Measurements from ENCODE around the gene ASL.
"Not testable (repeated sequence)": the region's sequence is repeated elsewhere in the genome, so short reads cannot be mapped to it uniquely, and the experiment has no call there.

ASL gene

DNA sequence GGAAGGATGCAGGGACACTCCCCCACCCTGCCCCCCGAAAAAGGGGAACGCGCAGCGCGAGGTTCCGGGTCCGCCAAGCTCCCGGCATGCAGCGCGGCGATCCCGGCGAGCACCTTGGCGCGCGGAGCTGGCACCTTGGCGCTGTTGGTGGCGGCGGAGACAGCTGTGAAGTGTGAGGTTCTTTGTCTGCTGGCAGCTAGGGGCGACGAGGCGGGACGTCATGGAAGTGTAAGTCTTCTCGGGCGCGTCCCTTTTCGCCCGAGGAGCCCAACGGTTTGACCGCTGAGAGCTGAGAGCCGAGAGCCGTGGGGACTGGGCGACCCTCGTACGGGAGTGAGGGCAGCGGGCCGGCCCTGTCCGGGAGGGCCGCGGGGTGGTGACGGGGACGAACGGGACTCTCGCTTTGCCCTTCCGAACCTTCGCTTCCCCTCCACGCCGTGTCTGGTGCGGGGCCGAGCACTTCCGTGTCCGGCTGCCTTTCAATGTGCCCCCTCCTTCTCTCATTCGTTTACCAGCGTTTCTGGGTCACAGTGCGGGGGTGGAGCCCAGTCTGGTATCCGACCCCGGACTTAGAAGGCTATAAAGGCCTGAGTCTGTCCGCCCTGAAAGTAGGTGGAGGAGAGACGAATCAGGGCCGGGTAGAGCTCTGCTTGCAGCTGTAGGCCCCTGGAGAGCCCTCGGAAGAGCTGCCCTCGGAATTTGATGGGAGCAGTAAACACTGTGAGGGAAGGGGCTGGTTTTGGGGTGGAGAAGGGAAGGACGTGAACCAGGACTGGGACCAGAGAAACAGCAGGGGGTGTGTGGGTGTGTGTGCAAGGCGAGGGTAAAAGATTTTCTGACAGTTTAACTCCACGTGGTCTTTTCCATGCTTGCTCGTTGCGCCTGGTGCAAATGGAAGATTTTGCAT, 39.4 kb downstream of the ASL start, which contains the start of gene CRCP:
CRCP (plus strand) TSS at position 105 of the 907 bp plus-strand sequence; CDS start at position 221, 116 bp downstream.
- H3K27me3 Mint-ChIP-seq (ENCODE audit: low read depth, poor library complexity) = peaks cover 3% of the 10 kb centered on the region
- peak within 1 kb of the TSS; percentile 100 for H3K27ac Mint-ChIP-seq
- peak; percentile 79 for DNase-seq
- TF ChIP-seq, protein P1, sequence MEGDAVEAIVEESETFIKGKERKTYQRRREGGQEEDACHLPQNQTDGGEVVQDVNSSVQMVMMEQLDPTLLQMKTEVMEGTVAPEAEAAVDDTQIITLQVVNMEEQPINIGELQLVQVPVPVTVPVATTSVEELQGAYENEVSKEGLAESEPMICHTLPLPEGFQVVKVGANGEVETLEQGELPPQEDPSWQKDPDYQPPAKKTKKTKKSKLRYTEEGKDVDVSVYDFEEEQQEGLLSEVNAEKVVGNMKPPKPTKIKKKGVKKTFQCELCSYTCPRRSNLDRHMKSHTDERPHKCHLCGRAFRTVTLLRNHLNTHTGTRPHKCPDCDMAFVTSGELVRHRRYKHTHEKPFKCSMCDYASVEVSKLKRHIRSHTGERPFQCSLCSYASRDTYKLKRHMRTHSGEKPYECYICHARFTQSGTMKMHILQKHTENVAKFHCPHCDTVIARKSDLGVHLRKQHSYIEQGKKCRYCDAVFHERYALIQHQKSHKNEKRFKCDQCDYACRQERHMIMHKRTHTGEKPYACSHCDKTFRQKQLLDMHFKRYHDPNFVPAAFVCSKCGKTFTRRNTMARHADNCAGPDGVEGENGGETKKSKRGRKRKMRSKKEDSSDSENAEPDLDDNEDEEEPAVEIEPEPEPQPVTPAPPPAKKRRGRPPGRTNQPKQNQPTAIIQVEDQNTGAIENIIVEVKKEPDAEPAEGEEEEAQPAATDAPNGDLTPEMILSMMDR (IDR thresholded peaks at IDR 0.05) = no peak
- peak within 1 kb of the TSS; percentile 94 for H3K4me3 Mint-ChIP-seq
- H3K9me3 Mint-ChIP-seq = peaks cover 8% of the 10 kb centered on the region
- peaks cover 28% of the 10 kb centered on the region for H3K36me3 Mint-ChIP-seq (ENCODE audit: low read depth)
- peaks cover 53% of the 10 kb centered on the region for H3K4me1 Mint-ChIP-seq

DNA sequence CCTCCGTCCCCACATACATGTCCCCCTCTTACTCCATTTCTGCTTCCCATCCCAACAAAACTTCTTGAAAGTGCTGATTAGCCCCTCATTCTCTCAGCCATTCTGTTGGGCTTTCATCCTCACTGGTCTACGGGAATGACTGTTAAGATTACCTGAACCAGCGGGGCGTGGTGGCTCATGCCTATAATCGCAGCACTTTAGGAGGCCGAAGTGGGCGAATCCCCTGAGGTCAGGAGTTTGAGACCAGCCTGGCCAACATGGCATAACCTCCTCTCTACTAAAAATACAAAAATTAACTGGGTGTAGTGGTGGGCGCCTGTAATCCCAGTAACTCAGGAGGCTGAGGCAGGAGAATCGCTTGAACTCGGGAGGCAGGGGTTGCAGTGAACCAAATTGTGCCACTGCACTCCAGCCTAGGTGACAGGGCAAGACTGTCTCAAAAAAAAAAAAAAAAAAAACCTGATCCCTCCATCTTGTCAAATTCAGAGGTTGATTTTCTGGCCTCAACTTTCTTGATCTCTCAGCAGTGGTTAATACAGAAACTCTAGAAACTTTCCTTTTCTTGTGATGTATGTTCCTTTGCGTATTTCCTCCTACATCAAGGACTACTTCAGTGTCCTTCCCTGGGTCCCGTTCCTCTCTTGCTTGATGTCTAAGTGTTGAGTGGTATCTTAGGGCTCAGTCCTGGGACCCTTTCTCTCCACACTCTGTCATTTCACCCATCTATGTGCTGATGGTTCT, 41.2 kb downstream of the ASL start:
- H3K4me1 Mint-ChIP-seq = peaks cover 49% of the 10 kb centered on the region
- H3K27ac Mint-ChIP-seq = peak overlapping the region; percentile 80
- H3K36me3 Mint-ChIP-seq (ENCODE audit: low read depth) = peaks cover 24% of the 10 kb centered on the region
- DNase-seq; H3K27me3 Mint-ChIP-seq (ENCODE audit: low read depth, poor library complexity); H3K9me3 Mint-ChIP-seq: not testable (repeated sequence)
- H3K4me3 Mint-ChIP-seq = peak overlapping the region; percentile 94

DNA sequence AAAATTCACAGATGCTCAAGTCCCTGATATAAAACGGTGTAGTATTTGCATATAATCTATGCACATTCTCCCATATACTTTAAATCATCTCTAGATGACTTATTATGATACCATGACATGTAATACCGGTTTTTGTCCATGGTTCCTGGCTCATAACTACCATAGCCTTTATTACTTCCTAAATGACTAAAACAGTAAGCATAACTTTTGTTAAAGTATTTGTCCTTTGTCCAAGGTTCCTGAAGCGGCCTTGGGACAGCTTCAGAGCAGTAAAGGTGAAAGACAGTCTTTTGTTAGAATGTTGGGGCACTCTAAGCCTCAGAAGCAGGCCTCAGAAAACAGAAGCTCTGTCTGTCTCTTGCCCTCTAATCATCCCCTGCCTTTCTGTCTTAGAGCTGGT, 43.0 kb downstream of the ASL start:
- H3K27ac Mint-ChIP-seq = peak overlapping the region; percentile 71
- TF ChIP-seq, protein P1 (IDR thresholded peaks at IDR 0.05) = no peak
- H3K36me3 Mint-ChIP-seq (ENCODE audit: low read depth) = peaks cover 24% of the 10 kb centered on the region
- peaks cover 49% of the 10 kb centered on the region for H3K4me1 Mint-ChIP-seq
- peaks cover 3% of the 10 kb centered on the region for H3K27me3 Mint-ChIP-seq (ENCODE audit: low read depth, poor library complexity)
- no peak for DNase-seq
- H3K9me3 Mint-ChIP-seq = no peaks in the 10 kb centered on the region
- no peak overlapping the region for H3K4me3 Mint-ChIP-seq

DNA sequence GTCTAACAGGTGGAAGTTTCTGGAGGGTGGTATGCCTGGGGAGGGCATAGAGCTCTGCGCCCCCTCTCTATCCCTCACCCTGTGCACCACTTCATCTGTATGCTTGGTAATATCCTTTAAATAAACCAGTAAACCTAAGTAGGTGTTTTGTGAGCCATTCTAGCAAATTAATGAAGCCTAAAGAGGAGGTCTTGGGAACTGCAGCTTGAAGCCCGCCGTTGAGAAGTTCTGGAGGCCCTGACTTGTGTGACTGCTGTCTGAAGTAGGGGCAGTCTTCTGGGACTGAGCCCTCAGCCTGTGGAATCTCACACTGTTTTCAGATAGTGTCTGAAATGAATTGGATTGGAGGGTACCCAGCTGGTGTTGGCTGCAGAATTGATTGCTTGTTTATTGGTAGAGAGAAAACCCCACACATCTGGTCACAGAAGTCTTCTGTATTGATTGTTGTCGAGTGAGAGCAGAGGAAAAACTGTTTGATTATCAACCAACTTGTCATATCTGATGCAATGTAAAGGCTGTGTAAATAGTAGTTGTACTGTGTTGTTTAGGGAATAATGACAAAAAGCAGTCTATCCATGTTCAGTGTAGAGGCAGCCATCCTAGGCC, 43.7 kb downstream of the ASL start:
- Mint-ChIP-seq H3K4me3 (no peak overlapping the region), H3K9me3 (no peaks in the 10 kb centered on the region), H3K36me3 (ENCODE audit: low read depth) (peaks cover 24% of the 10 kb centered on the region), H3K27ac (peak overlapping the region; percentile 71), H3K4me1 (peaks cover 50% of the 10 kb centered on the region), H3K27me3 (ENCODE audit: low read depth, poor library complexity) (peaks cover 3% of the 10 kb centered on the region)
- DNase-seq = no peak
- TF ChIP-seq, protein P1 (IDR thresholded peaks at IDR 0.05) = no peak

DNA sequence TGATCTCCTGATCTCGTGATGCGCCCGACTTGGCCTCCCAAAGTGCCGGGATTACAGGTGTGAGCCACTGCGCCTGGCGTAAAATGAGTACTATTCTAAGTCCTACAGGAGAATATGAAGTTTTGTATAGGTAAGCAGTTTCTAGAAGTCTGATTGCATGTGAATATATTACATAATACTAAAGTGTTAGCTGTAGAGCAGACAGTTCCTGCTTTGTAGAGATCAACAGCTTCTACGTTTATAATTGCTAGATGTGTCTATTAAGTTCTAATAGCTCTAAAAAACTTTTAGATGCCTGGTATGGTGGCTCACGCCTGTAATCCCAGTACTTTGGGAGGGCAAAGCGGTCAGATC, 47.5 kb downstream of the ASL start:
- no peak for DNase-seq
- H3K9me3 Mint-ChIP-seq = no peaks in the 10 kb centered on the region
- no peak overlapping the region for H3K4me3 Mint-ChIP-seq
- H3K27ac Mint-ChIP-seq = no peak overlapping the region
- peaks cover 17% of the 10 kb centered on the region for H3K36me3 Mint-ChIP-seq (ENCODE audit: low read depth)
- no peaks in the 10 kb centered on the region for H3K27me3 Mint-ChIP-seq (ENCODE audit: low read depth, poor library complexity)
- TF ChIP-seq, protein P1 (IDR thresholded peaks at IDR 0.05) = no peak
- H3K4me1 Mint-ChIP-seq = peaks cover 35% of the 10 kb centered on the region

DNA sequence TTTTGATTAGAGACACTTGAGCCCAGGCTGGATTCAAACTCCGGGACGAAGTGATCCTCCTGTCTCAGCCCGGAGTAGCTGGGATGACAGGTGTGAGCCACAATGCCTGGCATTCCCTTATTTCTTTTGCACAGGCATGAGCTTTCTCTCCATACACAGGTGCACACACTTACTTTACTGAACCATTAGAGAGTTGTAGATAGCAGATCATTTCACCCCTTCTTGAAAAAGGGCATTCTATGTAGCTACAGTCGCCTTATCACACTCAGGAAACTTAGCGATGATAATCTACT, 48.9 kb downstream of the ASL start:
- not testable (repeated sequence) for DNase-seq; H3K27me3 Mint-ChIP-seq (ENCODE audit: low read depth, poor library complexity); H3K4me3 Mint-ChIP-seq; H3K27ac Mint-ChIP-seq; H3K9me3 Mint-ChIP-seq
- peaks cover 13% of the 10 kb centered on the region for H3K36me3 Mint-ChIP-seq (ENCODE audit: low read depth)
- H3K4me1 Mint-ChIP-seq = peaks cover 25% of the 10 kb centered on the region

Data from nephron progenitor cell (in vitro differentiated cells).